Small intestine (tissue), 7 donors: ENCODE data around the gene ZNF441. TPM values are rescaled to one million over a fixed set of nuclear protein-coding genes. Genes with fewer than 3 reads are reported as not detected.
"Not testable (repeated sequence)": the region's sequence is repeated elsewhere in the genome, so short reads cannot be mapped to it uniquely, and the experiment has no call there.

Experiments
- DNase-seq, 2 donors: peaks; one replicate each; pipeline versions ENCODE4 v3.0.0 to v3.0.0-alpha.2; 2013
- FAIRE-seq: peaks from 2 replicates; lab custom pipeline; 2012; peaks lifted over from hg19 to GRCh38; lab: Jason Lieb, UNC
- H3K27ac ChIP-seq, 3 donors: one replicate each; pipeline ENCODE4 v1.5.1; 2013; ENCODE audit warnings: low read length in 2 of 3, mild to moderate bottlenecking in 2 of 3, control low read depth in 1 of 3, inconsistent platforms in 1 of 3, low read depth in 1 of 3, moderate library complexity in 1 of 3
- H3K27me3 ChIP-seq, 3 donors: one replicate each; pipeline ENCODE4 v1.6.1; 2013; ENCODE audit warnings: low read length in 3 of 3, inconsistent platforms in 1 of 3; ENCODE audit not compliant: control insufficient read depth in 3 of 3, insufficient read depth in 3 of 3
- H3K36me3 ChIP-seq, 3 donors: one replicate each; pipeline ENCODE4 v1.6.1; 2013; ENCODE audit warnings: low read length in 3 of 3, inconsistent platforms in 1 of 3, low read depth in 1 of 3, mild to moderate bottlenecking in 1 of 3, moderate library complexity in 1 of 3; ENCODE audit not compliant: control insufficient read depth in 3 of 3, insufficient read depth in 2 of 3
- H3K4me1 ChIP-seq, 3 donors: one replicate each; pipeline ENCODE4 v1.6.1; 2013; ENCODE audit warnings: low read length in 2 of 3, inconsistent platforms in 1 of 3, low read depth in 1 of 3, mild to moderate bottlenecking in 1 of 3, moderate library complexity in 1 of 3; ENCODE audit not compliant: control insufficient read depth in 3 of 3, insufficient read depth in 2 of 3
- H3K4me3 ChIP-seq, 3 donors: one replicate each; pipeline ENCODE4 v1.5.1; 2013; ENCODE audit warnings: low read length in 3 of 3, control low read depth in 1 of 3, inconsistent platforms in 1 of 3, low read depth in 1 of 3, mild to moderate bottlenecking in 1 of 3, moderate library complexity in 1 of 3
- H3K9me3 ChIP-seq, 2 donors: one replicate each; pipeline ENCODE4 v1.6.1; 2013; ENCODE audit warnings: low read depth in 1 of 2, low read length in 1 of 2; ENCODE audit not compliant: control insufficient read depth in 2 of 2, insufficient read depth in 1 of 2
- WGBS, 3 donors: extraction: QIAGEN DNeasy Blood & Tissue Kit; methylation state at CpG; one replicate each; pipeline ENCODE4 v1.1.7; 2013; 5-methylcytosine and 5-hydroxymethylcytosine counted together
- polyA plus RNA-seq, 4 donors: library from polyadenylated mRNA; stranded (reverse) in 3 of 4; unstranded in 1 of 4; fragments of 200-250 nt in 3 of 4; fragments of 120-200 nt in 1 of 4; gene quantifications; one replicate each; pipeline versions ENCODE4 v1.2.1 to v1.2.3, GENCODE V29; 2013
- donor health status: healthy with polysubstance abuse.
- donor health status: control.
- donor health status: control.
- donor health status: Bipolar disorder and iron deficiency.
- donor health status: healthy.

Gene ZNF441
- polyA plus RNA-seq, 4 donors = 1.4 to 7.5 (median 2.1) TPM

- 66 to 74% (median 70%) methylated on average over 3 of the region's 3 CpGs for WGBS, 3 donors
- DNase-seq (no peak), FAIRE-seq (no peak)
Observed at GRCh38 chr19:11763117-11763516, 3.7 kb upstream of the ZNF441 start.

GRCh38 chr19:11763611-11764010 is 3.2 kb upstream of the ZNF441 start:
- H3K4me1 ChIP-seq = peaks cover 0 to 12% (median 3%) of the 10 kb centered on the region in 3 donors
- no peak overlapping the region for H3K27ac ChIP-seq
- no peak for DNase-seq
- no peak for FAIRE-seq
- H3K4me3 ChIP-seq = no peak overlapping the region
- no peaks in the 10 kb centered on the region for H3K36me3 ChIP-seq
- WGBS, 3 donors = 90 to 100% (median 93%) methylated on average over 1 of the region's 1 CpG
- H3K9me3 ChIP-seq = no peaks in the 10 kb centered on the region
- H3K27me3 ChIP-seq = no peaks in the 10 kb centered on the region

More at GRCh38 chr19:11763117-11763516, 3.7 kb upstream of the ZNF441 start:
- no peak overlapping the region for H3K27ac ChIP-seq
- H3K27me3 ChIP-seq = no peaks in the 10 kb centered on the region
- peaks cover 0 to 7% (median 0%) of the 10 kb centered on the region in 3 donors for H3K4me1 ChIP-seq
- H3K9me3 ChIP-seq = no peaks in the 10 kb centered on the region
- H3K4me3 ChIP-seq = no peak overlapping the region
- no peaks in the 10 kb centered on the region for H3K36me3 ChIP-seq

GRCh38 chr19:11767633-11768133 is 883 bp downstream of the ZNF441 start:
- Histone ChIP-seq H3K4me3 (peak overlapping the region; percentile 53 to 72 (median 70)), H3K27ac (peak overlapping the region; percentile 79 to 92 (median 86)), H3K9me3 (peaks cover 0 to 18% of the 10 kb centered on the region in 2 donors), H3K36me3 (peaks cover 0 to 3% (median 0%) of the 10 kb centered on the region in 3 donors), H3K4me1 (peaks cover 0 to 12% (median 3%) of the 10 kb centered on the region in 3 donors), H3K27me3 (no peaks in the 10 kb centered on the region)
- DNase-seq = peak; percentile 72 to 83
- WGBS, 3 donors = 0 to 1% (median 1%) methylated on average over 20 of the region's 20 CpGs
- FAIRE-seq = no peak

GRCh38 chr19:11769995-11770394 is 3.2 kb downstream of the ZNF441 start:
- 95 to 99% (median 96%) methylated on average over 4 of the region's 4 CpGs for WGBS, 3 donors
- H3K4me3 ChIP-seq = no peak overlapping the region
- no peak for FAIRE-seq

GRCh38 chr19:11771520-11771919 is 4.7 kb downstream of the ZNF441 start:
- H3K9me3 ChIP-seq = peaks cover 0 to 31% of the 10 kb centered on the region in 2 donors
- 75 to 87% (median 84%) methylated on average over 11 of the region's 11 CpGs for WGBS, 3 donors

More at GRCh38 chr19:11769995-11770394, 3.2 kb downstream of the ZNF441 start:
- H3K27me3 ChIP-seq = no peaks in the 10 kb centered on the region
- H3K36me3 ChIP-seq = peaks cover 0 to 5% (median 0%) of the 10 kb centered on the region in 3 donors
- H3K4me1 ChIP-seq = peaks cover 0 to 12% (median 3%) of the 10 kb centered on the region in 3 donors
- no peak for DNase-seq
- no peak overlapping the region for H3K27ac ChIP-seq
- H3K9me3 ChIP-seq = peaks cover 0 to 22% of the 10 kb centered on the region in 2 donors

GRCh38 chr19:11776669-11777068 is 9.9 kb downstream of the ZNF441 start:
- H3K27me3 ChIP-seq, H3K27ac ChIP-seq, H3K4me1 ChIP-seq, H3K4me3 ChIP-seq, DNase-seq, FAIRE-seq: not testable (repeated sequence)
- WGBS, 3 donors = 97 to 98% (median 97%) methylated on average over 11 of the region's 11 CpGs
- H3K36me3 ChIP-seq = peaks cover 19 to 33% (median 22%) of the 10 kb centered on the region in 3 donors
- H3K9me3 ChIP-seq = peaks cover 7 to 56% of the 10 kb centered on the region in 2 donors

More at GRCh38 chr19:11771520-11771919, 4.7 kb downstream of the ZNF441 start:
- not testable (repeated sequence) for H3K27me3 ChIP-seq, DNase-seq, H3K4me1 ChIP-seq, H3K36me3 ChIP-seq, H3K27ac ChIP-seq, H3K4me3 ChIP-seq, FAIRE-seq

GRCh38 chr19:11780431-11781020 is 13.7 kb downstream of the ZNF441 start:
- FAIRE-seq (no peak), DNase-seq (no peak)
- no peak overlapping the region for H3K4me3 ChIP-seq
- WGBS, 3 donors = 97 to 98% (median 98%) methylated on average over 7 of the region's 7 CpGs
- peaks cover 0 to 2% (median 0%) of the 10 kb centered on the region in 3 donors for H3K27me3 ChIP-seq
- no peak overlapping the region for H3K27ac ChIP-seq
- H3K4me1 ChIP-seq = no peaks in the 10 kb centered on the region
- peaks cover 7 to 49% of the 10 kb centered on the region in 2 donors for H3K9me3 ChIP-seq
- peaks cover 14 to 33% (median 22%) of the 10 kb centered on the region in 3 donors for H3K36me3 ChIP-seq

GRCh38 chr19:11781295-11782057 is 14.7 kb downstream of the ZNF441 start:
- Histone ChIP-seq H3K9me3 (peaks cover 7 to 52% of the 10 kb centered on the region in 2 donors), H3K4me3 (no peak overlapping the region), H3K27ac (no peak overlapping the region), H3K36me3 (peaks cover 14 to 33% (median 22%) of the 10 kb centered on the region in 3 donors), H3K4me1 (no peaks in the 10 kb centered on the region), H3K27me3 (peaks cover 0 to 2% (median 0%) of the 10 kb centered on the region in 3 donors)
- WGBS, 3 donors = 95 to 99% (median 96%) methylated on average over 5 of the region's 5 CpGs
- no peak for DNase-seq
- FAIRE-seq = no peak
